HuH-7.5 (cell line): Measurements from ENCODE around the gene ADAMTS4.

Experiments used
- DNase-seq: peaks from one replicate; pipeline ENCODE4 v3.0.0; 2011; ENCODE audit warnings: low spot score

ADAMTS4 gene

DNA sequence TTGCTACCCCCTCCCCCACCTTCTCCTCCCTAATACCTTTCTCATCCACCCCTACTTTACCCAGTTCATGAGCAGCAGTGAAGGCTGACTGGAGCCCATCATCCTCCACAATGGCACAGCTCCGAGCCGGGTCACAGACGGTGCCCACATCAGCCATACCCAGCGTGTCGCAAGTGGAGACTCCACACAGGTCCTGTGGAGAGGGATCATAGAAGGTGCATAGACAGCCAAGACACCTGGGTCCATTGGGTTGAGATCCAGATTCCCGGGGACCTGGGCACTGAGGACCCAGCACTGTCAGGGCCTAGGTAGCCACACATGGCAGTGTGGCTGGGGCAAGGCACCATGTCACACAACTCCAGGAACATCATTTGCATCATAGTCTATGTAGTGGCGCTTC is 2.7 kb downstream of the ADAMTS4 start:
- DNase-seq, result no peak

DNA sequence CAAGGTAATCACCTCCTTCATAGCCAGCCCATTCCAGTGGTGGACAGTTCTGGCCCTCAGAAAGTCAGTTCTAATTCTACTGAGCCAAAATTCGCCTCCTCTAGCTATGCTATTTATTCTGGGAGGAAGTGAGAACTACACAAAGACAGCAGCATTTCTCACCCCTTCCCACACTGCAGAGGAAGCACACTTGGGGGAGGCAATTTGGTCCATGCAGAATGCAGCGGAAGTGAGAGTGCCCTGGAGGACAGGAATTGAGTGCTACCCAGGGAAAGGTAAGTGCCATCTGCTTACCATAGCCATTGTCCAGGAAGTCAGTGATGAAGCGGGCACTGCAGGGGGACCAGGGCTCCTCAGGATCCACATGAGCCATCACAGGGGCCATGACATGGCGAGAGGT is 3.7 kb downstream of the ADAMTS4 start:
- DNase-seq, result no peak

DNA sequence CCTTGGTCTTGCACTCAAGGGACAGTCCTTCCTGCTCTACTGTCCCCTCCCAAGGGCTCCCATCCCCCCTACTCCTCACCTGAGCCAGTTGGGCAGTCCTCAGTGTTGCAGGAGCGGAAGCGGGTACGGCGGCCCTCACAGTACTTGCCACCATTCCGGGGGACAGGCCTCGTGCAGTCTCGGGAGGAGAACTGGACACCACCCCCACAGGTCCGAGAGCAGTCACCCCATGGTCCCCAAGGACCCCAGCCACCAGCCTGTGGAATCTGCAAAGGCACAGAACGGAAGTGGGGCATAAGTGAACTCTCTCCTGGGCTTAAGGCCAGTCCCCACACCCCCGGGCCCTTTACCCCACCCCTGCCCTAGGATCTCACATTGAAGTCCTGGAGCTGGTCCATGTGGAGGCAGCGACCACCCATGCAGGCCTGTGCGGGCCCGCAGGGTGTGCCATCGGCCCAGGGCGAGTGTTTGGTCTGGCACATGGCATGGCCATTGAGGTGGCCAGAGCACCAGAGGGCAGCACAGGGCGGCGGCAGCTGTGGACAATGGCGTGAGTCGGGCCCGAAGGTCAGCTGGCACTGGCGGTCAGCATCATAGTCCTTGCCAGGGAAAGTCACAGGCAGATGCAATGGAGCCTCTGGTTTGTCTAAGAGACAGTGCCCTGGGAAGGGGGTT is 5.2 kb downstream of the ADAMTS4 start:
- no peak for DNase-seq

DNA sequence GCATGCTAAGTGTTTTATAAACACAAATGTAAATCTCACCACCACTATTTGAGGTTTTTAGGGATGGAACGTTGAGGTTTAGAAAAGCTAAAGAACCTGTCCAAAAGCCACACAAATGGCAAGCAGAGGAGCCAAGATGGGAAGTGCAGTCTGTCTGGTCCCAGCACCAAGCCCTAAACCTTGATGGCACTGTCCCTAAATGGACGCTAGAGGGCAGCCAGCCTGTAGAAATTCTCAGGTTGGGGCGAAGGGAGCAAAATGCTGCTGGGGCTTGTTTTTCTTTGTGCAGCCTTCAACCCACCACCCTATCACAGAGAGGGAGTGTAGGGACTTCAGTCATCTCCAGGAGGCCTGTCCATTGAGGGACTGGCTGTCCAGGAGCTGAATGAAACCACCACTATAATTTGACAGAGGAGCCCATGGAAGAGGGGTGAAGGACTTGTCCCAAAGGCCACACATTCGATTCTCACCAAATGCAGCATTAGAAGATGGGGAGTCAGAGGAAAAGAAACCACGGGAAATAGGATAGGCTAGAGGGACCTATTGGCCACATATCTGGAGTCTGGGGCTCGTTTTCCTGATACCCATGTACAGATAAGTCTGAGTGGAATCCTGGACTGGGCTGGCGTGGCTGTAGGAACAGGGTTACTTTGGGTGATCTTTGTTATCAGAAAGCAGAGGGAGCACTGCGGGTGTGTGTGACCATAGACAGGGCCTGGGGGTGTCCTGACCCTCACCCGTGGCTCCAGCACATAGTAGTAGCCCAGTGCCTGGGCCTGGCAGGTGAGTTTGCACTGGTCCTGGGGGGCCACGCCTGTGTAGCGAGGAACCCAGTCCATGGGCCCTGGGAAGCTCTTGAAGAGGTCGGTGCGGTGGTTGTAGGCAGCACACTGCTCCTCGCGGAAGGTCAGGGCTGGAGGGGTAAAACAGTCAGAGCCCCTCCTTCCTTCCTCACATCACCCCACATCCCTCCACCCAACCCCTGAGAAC is 6.1 kb downstream of the ADAMTS4 start:
- DNase-seq, result peak; percentile 79

DNA sequence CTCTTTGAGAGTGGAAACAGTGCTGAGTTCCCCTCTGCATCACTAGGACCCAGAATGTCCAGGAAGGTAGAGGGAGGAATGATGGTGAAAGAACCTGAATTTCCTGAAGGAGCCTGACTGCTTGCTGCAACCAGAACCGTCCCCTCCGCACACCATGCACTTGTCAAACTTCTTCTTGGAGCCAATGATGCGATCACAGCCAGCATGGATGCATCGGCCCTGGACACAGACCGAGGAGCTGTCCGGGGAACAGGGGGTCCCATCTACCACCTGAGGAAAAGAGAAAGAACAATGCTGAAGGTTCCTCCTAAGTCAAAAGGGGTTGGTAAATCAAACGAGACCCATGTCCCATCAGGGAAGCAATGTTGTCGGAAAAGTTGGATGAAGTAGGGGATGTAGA is 6.9 kb downstream of the ADAMTS4 start:
- DNase-seq, result no peak

DNA sequence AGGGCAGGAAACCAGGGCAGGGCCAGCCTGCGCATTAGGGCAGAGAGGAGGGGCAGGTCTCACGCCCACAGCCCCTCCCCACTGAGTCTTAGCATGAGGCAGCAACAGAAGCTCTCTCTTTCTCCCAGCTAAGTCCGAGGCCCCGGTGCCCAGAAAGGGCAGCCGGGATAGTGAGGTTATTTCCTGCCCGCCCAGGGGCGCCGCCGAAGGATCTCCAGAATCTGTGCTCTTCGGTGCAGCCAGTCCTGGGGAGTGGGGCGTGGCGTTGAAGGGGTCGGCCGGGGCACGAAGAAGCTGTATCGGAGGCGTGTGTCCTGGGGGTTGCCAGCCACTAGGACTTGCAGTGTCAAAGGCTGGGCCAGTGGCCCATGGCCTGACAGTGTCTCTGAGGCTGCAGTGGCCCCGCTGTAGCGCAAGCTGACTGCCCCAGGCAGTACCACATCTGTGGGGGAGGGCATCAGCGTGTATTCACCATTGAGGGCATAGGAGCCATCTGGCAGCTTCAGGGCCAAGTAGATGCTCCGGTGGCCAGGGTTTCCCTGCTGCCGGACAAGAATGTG is 7.8 kb downstream of the ADAMTS4 start:
- no peak for DNase-seq

DNA sequence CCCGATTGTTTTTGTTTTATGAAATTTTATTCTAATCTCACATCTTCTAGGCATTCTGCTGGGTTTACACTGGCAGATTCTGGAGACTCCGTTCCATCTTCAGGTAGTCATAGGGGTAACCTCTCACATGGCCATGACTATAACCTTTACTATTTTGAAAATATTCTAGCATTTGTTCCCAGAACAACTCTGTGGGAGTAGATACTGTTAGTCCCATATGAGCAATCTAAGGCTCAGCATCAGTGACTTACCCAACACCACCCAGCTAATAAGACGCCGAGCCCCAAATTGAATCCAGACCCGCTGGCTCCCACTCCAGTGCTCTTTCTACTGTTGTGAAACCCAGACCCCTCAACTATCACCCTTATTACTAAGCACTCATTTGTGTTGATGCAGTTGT is 9.8 kb downstream of the ADAMTS4 start:
- no peak for DNase-seq

DNA sequence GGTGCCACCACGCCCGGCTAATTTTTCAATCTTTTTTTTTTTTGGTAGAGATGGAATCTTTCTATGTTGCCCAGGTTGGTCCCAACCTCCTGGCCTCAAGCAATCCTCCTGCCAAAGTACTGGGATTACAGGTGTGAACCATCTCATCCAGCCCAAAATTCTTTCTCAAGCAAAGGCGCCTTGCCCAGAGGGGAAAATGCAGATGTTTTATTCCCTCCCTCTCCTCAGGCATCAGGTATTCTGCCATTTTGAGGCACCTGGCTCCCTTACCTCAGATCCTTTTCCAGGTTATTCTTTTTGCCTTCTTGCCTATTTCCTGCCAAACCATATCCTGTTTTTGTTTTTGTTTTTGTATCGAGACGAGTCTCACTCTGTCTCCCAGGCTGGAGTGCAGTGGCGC is 10.5 kb downstream of the ADAMTS4 start:
- DNase-seq, result no peak

DNA sequence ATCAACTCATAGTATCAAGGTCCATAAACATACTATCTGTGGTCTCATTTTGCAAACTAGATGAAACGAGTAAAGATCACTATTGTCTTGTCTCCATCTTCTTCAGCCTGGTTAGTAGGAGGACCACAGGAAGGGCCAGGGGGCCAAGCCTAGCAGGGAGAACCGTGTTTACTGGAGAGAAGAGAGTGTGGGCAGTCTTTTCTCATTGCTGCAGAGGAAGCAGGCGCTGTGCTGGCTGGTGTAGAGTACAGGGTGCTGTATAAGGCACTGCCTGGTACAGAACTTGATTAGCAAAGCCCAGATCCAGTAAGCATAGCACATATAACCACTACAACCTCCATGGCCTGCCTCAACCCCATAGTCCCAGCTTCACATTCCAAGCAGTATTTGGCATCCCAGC is 11.5 kb downstream of the ADAMTS4 start:
- no peak for DNase-seq

DNA sequence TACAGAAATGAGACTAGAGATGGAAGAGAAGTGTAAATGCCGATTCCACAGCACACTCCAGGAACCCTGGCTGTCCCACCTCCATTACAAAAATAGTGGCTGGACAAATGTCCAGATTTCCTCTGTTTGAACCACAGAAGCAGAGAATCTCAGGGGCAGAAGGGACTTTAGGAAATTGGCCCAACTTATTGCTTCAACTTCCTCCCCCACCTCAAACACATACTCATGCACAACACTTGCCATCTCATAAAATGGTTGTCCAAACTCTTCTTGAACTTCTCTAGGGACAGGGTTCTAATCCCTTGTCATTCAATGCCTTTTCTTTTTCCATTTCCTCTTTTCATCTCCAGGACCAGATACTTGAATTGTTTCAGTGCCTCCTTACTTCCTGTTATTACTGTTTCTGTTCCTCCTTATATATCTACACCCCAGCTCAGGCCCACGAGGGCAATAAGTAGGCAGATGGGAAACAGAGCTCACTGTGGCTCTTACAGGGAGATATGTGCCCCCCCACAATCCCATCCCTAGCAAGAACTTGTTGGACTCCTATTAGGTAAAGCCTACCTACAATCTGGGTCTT is 13.0 kb downstream of the ADAMTS4 start:
- no peak for DNase-seq

DNA sequence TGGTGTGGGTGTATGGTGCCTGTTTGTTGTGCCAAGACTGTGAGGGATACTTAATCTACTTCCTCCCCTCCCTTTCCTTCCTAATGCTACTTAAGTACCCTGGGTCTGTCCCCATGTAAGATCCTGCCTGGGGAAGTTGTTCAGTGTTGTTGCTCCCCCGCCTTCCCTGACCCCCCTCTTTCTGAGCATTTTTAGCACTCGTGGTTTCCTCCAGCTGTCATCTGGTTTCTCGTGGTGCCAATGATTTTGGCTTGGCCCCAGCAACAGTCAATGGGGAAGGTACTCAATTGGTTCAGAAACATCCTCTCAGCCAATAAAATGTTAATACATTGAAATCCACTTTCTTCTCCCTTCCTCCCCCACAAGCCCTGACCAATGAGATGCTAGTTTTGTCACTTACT is 13.6 kb downstream of the ADAMTS4 start:
- no peak for DNase-seq

DNA sequence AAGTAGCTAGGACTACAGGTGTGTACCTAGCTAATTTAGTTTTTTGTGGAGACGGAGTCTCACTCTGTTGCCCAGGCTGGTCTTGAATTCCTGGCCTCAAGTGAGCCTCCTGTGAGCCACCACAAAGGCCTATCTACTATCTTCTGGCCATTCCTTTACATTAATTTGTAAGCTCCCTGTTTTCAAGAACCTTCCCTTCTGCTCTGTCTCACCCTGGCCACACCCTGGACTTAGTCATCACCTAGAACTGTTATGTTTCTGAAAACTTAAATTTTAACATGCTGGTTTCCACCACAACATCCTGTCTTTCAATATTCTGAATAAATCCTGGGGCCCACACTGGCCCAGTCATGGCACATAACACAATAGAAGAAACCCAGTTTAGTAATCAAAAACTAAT is 16.6 kb downstream of the ADAMTS4 start:
- DNase-seq, result no peak

DNA sequence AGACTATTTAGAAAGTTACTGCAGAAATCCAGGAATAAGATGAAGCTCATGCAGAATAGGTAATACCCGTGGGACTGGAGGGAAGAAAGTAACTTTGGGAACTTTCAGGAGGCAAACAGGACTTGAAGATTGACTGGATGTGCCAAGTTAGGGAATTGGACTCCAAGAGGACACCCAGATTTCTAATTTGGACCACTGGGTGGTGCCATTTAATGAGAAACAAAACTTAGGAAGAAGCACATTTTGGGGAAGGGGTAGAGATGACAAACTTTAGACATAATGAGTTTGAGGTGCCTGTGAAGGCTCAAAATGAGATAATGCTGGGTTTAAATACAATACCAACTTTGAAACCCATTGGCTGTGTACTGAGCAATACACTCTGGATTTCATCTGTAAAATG is 18.2 kb downstream of the ADAMTS4 start:
- DNase-seq, result no peak

DNA sequence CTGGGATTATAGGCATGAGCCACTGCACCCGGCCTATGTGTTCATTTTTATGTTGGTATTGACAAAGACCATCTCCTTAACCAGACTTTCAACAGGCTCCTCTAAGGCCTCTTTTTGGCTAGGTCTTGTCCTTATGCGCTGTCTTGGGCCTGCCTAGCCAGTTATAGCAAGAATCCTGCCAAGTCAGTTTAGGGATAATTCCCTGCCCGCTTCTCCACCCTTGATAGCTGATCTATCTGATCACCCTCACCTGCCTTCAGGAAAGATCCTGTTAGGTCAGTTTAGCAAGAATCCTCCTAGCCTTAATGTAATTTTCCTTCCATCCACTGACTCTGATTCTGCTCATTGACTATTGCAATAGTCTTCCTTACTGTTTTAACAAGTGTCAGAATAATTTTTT is 19.2 kb downstream of the ADAMTS4 start:
- no peak for DNase-seq

DNA sequence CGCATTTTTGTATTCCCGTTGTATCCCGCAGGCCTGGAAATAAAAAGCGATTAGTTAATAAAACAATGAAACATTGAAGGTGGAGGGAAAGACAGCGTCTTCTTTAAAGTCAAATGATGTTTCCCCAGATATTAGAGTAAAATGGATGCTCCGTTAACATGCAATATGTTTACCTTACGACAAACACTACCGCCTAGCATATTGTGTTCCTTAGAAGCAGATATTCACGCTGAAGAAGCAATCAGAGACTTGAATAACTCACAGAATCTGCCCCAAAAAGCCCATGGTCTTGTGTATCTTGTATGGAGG is 21.0 kb downstream of the ADAMTS4 start:
- DNase-seq, result no peak

DNA sequence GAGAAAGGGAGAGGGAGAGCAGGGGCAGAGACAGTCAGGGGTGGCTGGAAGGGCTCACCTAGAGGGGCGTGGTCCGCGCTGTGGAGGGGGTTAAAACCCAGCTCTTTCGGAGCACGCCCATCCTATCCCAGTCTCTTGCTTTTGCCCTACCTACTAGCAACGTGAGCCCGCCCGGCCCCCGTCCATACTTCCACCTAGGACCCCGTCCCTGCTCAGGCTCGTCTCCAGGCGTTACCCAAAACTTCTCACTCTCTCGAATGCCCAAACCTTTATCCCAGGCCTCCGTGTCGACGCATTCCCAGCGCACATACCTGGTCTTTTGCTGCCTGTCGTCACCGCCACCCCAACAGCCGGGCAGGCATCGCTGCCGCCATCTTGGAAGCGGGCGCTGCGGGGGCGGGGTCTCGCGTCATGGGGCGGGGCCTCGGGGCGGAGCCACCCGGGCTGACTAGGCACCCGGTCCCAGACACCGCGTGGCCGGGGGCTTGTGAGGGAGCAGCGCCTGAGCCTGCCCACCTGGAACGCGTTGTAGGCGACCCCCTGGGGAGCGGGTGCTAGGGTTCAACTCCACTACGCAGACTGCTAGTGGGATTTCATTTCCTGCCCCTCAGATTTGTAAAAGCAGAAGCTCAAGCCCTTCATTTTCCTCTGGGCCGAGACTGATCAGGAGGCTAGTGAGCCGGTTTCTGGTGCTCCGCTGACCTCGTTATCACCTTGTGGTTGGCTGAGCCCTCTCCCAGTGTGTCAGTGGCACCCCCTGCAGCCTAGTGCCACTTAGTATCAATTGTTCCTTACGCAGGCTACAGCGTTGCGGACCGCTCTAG is 21.5 kb downstream of the ADAMTS4 start, which contains the start of gene B4GALT3:
B4GALT3 (minus strand) TSS at position 396 of the 824 bp plus-strand sequence. CDS start 1,447 bp downstream, outside the sequence.
- DNase-seq, result peak; percentile 92

DNA sequence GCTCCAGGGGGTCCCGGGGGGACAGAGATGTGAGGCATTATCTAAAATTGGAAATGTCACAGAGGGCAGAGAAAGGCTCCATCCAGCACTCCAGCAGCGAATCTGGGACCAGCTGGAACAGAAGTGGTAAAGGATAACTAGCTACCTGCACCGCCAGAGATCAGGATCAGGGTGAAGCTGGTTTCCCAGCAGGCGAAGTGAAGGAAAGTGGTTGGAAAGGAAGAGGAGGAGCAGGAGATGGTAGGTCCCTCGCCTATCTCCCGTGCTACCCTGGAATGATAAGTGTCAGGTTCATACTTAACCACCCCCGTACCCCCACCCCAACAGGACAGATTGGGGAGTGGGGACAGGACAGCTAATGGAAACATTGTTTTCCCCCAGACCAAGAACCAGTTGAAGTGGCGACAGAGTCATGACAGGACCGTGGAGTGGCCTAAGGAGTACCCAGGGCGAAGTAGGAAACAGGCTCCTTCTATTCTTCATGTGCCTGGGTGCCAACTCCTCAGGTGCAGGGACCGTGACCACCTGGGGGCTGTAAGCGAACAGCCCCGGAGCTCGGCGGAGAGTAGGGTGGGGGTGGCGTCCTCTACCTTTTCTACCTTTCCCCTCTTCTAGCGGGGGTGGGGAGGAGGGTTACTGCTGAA is 22.3 kb downstream of the ADAMTS4 start:
- no peak for DNase-seq

DNA sequence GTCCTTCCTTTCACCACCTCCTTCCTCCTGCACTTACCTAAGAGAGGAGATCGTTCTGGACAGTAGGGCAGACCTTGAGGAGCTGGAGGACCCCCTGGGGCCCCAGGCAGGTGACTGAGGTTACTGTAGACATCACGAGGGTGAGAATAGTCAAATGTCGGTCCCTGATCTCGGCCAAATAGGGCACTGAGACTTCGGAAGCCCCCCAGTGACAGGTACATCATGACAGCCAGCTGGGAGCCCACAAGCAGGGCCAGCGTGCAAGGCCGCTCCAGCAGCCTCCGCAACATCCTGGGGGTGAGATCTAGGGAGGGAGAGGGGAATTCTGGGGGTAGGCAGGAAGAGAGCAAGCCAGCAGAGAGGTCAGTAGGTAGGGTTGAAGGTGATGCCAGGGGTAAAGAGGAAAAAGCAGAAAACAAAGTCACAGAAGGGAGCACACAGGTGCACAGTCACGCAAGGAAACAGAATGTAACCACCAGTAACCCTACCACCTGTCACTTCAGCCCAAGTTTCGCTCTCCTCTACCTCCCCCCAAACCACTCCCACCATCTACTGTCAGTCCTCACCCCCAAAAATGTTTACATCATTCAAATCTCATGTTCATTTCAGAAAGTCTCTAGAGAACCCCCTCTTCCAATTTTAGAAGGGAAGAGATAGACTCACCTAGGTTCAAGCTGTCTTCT is 22.9 kb downstream of the ADAMTS4 start:
- DNase-seq, result no peak

DNA sequence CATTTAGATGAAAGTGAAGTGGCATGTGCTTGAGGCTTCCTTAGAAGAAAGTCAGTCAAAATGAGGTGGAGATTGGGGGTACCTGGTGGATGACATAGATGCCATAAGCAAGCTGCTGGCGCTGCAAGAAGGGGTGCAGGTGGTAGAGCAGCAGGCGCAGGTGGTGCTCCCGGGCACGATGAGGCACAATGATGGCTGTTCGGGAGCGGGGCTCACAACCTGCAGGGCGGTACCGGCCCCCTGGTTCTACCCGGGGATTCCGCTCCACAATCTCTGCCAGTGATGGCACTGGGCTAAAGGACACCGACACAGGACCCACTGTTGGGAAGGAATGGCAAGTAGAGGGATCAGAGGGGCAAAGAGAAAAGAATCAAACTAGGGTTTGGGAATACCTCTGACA is 23.9 kb downstream of the ADAMTS4 start:
- DNase-seq, result no peak

DNA sequence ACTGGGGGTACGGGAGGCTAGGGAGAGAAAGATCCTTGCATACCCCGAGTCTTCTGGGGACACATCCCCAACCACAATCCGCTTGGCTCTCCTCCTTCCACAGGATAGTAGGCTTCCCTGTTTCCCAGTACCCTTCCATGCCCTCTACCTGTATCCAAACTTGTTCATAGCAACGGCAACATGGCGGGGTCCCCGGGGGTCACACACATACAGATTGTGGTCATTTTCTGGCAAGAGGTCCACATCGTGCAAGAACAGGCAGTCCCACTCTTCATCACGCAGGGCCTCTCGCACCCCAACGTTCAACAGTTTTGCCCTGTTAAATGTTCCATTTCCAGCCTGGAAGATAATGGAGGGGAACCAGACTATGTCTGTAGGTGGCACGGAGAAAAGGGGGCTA is 25.1 kb downstream of the ADAMTS4 start:
- no peak for DNase-seq
